ENCODE results near the gene ZC3H14.
A peak's percentile ranks its signal among the peaks of the same experiment; 100 is the strongest.
"Not testable (repeated sequence)": the region's sequence is repeated elsewhere in the genome, so short reads cannot be mapped to it uniquely, and the experiment has no call there.

Gene ZC3H14, protein sequence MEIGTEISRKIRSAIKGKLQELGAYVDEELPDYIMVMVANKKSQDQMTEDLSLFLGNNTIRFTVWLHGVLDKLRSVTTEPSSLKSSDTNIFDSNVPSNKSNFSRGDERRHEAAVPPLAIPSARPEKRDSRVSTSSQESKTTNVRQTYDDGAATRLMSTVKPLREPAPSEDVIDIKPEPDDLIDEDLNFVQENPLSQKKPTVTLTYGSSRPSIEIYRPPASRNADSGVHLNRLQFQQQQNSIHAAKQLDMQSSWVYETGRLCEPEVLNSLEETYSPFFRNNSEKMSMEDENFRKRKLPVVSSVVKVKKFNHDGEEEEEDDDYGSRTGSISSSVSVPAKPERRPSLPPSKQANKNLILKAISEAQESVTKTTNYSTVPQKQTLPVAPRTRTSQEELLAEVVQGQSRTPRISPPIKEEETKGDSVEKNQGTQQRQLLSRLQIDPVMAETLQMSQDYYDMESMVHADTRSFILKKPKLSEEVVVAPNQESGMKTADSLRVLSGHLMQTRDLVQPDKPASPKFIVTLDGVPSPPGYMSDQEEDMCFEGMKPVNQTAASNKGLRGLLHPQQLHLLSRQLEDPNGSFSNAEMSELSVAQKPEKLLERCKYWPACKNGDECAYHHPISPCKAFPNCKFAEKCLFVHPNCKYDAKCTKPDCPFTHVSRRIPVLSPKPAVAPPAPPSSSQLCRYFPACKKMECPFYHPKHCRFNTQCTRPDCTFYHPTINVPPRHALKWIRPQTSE

DNA sequence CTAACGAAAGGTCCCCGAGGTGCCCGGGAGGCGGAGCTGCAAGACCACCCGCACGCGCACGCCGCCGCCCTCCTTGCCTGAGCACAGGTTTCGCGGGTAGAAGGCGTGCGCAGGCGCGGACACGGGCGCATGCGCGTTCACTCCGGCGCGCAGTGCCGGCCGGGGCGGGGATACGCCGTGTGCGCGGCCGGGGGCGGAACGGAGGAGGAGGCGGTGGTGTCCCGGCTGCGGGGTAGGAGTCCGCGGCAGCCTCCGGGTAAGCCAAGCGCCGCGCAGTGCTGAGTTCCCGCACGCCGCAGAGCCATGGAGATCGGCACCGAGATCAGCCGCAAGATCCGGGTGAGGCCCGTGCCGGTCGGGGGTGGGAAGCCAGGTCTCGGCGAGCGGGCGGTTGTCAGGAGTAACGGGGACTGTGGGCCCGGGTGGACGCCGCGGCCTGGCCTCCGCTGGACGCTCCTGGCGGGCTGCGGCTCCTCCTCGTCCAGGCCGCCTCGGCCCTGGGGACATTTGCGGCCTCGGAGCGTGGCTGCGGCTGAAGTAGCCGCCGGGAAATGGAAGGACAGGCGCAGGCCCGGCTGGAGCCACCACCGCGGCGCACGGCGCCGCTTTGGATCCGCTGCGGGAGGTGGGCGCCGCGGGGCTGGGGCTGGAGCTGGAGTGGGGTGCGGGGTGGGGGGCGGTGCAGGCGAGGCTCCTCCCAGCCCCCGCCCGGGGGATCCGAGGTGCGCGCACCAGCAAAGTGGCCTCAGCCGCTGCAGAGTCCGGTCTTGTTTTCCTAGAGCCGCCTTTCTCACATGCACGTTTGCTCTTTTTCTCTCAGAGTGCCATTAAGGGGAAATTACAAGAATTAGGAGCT lies at the start of gene ZC3H14:
TSS of gene ZC3H14 (plus strand) at position 207 of the 856 bp plus-strand sequence. CDS start at position 304, 97 bp downstream.
- no peak for FAIRE-seq

DNA sequence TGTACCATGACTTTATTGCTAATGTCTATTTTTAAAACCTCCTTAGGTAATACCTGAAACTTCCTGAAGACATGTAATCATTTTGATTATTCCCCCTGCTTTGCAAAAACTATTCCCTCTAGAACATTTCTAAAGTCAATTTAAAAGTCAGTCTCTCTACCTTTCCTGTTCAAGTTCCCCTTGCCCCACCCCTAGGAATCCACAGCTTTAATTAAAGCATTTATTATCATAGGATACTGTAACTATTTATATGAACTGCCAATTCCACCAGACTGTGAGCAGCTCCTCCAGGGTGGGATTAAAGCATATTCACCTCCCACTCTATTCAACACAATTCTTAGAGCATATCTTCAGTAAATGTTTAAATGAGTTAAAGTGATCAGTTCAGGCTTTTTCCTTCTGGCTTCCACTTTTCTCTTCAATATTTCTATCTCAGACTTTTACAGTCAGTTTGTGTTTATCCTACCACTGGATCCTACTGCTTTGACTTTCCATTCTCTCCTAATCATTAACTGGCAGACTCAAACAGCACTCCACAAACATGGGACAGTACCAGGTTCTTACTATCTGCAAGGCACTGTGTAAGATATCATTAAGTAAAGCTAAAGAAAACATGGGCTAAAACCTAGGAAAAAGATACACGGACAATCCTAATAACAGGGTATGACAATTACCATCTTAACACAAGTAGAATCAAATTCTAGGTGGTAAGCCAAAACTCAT lies 47.2 kb upstream of the ZC3H14 start:
- FAIRE-seq = no peak

DNA sequence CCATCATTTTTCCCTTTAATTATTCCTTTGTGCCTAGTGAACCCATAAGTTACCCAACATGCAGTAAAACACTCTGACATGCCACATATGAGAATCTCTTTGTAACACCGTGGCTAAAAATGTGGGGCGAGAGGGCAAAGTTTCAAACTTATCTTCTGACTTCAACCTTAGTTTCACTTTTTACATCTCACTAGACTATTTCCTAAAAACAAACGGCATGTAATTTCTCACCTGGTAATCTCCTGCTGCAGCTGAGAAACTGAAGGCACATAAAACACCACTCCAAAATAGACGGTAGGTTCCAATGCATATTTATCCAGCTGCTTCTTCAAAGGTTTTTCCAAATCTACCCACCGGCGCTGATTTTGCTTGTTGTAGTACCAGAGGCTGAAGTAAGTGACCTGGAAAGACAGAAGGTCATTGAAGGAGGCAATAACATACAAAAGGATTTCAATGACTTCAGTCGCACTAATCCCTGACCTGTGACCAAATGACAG lies 45.9 kb upstream of the ZC3H14 start:
- FAIRE-seq = no peak

DNA sequence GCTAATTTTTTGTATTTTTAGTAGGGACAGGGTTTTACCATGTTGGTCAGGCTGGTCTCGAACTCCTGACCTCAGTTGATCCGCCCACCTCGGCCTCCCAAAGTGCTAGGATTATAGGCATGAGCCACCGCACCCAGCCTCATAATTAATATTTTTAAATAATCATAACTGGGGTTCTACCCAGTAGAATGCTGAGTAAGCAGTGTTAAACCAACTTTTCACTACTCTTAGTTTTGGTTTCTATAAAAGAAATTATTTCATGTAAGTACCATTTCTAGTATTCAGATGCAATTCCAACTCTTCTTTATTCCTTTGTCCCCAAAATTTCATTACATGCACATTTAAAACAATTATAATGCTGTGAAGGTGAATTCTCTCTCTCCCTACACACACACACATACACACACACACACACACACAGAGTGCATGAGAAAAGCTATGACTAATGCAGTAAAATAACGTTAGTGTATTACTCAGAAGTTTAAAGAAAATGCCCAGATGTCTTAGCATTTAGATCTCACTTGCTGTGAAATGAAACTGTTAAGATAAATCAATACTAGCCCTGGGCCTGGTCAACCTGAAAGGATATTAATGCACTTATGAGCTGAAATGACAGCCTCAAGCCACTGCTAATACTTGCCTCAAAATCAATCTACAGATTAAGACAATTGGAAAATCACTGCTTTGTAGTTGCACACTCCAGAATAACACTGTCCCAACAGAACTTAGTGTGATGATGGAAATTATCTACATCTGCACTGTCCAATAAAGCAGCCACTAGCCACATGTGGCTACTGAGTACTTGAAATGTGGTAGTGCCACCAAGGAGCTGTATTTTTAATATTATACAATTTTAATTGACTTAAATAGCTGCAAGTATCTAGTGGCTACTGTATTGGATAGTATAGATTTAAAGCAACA lies 44.0 kb upstream of the ZC3H14 start:
- no peak for FAIRE-seq

DNA sequence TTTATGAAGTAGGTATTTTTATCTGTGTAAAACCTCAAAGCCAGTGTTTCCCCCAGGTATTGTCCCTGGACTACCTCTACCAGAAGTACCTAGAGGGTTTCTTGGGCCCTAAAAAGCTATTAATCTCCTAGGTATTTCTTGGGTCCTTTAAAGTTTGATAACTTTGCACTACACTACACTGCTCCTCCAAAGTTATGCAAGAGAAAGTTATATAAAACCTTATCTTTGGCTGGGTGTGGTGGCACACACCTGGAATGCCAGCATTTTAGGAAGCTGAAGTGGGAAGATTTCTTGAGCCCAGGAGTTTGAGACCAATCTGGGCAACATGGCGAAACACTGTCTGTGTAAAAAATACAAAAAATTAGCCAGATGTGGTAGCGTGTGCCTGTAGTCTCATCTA lies 42.9 kb upstream of the ZC3H14 start:
- FAIRE-seq = no peak

DNA sequence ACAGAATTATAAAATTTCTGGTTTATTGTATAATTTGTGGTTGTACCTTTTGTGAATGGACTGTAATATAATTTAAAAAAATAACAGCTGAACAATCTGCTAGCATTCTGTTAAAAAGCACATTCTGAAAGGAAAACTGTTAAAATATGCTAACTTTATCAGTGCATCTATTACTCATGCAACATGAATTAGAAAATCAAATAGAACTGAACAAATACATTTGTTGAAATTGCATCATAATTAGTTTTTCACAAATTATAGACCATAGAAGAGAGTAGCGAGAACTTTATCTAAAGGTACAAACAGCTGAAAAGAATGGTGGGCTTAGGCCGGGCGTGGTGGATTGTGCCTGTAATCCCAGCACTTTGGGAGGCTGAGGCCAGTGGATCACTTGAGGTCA lies 41.0 kb upstream of the ZC3H14 start:
- FAIRE-seq = no peak

DNA sequence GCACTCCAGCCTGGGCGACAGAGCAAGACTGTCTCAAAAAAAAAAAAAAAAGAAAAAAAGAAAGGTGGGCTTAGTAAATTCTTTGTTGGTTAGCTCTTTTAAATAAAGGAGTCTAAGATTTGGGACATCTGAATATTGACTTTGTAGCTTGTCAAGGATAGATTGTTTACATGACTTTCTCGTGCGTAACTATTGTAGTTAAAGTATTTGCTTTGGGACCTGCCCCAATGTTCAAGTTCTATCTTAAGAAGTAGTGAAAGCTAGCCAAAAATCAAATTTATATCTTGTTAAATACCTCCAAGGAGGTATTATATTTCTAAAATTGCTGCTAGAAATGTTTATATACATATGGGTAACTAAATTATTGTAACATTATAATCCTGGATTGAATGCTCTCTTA lies 40.4 kb upstream of the ZC3H14 start:
- no peak for FAIRE-seq

DNA sequence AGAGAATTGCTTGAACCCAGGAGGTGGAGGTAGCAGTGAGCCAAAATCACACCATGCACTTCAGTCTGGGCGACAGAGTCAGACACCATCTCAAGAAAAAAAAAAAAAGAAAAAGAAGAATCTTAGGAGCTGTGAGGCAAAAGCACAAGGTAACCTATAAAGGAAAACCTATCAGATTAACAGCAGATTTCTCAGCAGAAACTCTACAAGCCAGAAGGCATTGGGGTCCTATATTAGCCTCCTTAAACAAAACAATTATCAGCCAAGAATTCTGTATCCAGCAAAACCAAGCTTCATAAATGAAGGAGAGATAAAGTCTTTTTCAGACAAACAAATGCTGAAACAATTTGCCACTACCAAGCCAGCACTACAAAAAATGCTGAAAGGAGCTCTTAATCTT lies 32.9 kb upstream of the ZC3H14 start:
- FAIRE-seq = not testable (repeated sequence)

DNA sequence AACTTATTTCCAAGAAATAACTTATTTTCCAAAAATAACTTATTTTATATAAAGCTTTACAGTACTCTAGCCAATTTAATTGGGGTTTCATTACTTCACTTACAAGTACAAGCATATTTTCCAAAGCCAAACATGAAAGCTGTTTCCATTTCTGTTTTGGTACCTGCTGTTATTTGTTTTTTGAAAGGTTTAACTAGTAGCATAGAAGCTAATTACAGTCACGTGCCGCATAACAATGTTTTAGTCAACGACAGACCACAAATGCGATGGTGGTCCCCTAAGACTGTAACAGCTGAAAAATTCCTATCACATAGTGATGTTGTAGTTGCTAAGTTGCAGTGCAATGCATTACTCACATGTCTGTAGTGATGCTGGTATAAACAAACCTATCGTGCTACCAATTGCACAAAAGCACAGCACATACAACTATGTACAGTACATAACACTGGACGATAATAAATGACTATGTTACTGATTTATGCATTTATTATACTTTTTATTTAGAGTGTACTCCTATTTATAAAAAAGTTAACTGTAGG lies 29.7 kb upstream of the ZC3H14 start:
- FAIRE-seq = no peak

DNA sequence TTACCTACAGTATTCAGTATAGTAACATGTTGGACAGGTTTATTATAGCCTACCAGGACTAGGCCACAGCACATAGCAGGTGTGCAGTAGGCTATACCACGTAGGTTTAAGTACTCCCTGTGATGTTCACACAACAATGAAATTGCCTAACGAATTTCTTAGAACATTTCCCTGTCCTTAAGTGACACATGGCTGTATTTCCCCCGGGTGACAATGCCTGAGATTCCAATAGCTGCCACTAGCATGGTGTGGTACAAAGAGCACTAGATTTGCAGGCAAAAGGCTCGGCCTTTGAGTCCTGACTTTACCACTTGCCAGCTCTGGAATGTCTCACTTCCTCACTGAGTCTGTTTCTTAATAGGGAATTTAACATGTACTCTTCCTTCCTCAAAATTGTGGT lies 27.7 kb upstream of the ZC3H14 start:
- FAIRE-seq = peak; percentile 45

DNA sequence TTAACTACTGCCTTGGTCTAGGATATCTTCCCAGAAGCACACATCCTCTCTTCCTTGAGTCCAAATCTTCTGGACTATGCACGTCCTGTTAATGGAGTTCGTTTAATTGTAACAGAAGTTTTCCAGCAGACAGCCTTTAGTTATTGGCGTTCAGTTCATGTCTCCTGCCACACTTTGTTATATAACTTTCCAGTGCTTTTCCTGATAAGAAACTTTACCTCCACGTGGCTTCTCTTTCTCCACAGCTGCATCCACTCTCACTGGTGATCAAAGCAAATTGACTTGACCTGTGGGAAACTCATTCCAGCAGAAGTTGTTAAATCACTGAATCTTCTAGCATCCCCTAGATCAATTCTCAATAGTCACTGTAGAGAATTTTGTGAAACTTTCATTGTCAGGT lies 27.0 kb upstream of the ZC3H14 start:
- FAIRE-seq = no peak

DNA sequence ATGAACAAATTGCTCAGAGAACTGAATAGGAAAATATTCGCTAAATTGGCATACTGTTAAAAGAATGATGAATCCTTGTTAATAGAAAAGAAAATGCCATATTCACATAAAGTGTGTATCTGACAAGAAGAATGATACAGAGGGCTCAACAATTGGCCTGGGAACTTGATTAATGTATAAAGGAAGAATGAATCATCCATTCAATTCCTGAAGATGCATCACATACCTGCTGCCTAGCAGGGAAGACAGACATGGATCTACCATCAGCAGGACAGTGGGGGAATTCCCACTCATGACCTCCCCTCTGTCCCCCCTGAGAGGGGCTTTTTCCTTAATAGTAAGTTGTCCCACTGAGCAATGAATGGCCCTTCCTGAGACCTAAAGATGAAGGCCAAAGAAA lies 21.5 kb upstream of the ZC3H14 start:
- no peak for FAIRE-seq

DNA sequence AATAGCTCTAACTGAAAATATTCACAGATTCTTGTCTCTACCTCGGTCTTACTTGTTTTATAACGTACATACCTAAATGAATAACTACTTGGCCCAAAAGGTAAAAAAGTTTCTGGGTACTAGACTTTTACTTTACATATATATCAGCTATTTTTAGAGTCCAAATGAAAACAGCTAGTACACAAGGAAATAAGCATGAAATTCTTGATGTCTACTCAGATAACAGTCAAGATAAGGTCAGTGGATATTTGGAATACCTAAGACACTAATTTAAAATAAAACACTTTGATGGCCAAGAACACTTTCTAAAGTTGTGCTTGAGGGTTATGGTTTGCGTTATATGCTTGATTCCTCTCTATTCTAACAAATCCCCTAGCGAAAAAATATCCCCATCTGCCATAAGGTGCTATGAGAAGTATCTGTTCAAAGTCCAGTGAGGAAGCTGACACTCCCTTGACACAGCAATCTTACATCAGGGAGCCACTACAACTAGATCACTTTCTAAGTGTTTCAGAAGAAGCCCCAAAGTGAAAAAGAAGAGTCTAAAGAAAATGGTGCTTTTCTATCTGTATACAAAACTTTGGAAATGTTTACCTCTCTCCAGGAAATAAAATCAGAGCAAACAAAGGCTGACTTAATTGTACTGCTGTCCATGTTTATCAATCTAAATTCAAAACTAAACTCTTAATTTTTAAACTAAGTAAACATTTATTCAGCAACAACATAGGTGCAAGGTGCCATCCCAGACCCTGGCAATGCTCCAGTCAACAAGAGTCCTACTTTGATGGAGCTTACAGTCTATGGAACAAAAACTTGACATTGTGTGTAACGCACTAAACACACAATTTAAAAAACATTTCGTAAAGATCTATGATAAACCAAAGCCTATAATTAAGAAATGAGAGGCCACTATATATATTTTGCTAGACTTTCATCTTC lies 19.7 kb upstream of the ZC3H14 start:
- FAIRE-seq = peak; percentile 33

DNA sequence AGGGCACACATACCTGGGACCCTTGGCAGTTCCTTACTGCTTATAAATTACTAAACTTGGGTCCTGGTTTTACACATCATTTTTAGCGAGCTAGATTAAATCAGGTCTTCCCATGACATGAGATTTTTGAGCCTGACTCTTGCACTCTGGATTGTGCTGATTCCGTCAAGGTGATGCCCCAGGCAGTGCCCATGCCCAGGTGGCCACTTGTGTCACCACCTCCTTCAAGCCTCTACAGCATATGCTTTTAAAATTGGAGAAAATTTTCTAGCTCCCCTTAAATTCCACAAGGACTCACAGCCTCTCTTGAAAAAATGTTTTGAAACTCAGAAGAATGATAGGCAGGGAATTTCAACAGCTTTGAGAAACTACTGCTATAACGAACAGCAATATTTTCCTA lies 17.6 kb upstream of the ZC3H14 start:
- FAIRE-seq = no peak

DNA sequence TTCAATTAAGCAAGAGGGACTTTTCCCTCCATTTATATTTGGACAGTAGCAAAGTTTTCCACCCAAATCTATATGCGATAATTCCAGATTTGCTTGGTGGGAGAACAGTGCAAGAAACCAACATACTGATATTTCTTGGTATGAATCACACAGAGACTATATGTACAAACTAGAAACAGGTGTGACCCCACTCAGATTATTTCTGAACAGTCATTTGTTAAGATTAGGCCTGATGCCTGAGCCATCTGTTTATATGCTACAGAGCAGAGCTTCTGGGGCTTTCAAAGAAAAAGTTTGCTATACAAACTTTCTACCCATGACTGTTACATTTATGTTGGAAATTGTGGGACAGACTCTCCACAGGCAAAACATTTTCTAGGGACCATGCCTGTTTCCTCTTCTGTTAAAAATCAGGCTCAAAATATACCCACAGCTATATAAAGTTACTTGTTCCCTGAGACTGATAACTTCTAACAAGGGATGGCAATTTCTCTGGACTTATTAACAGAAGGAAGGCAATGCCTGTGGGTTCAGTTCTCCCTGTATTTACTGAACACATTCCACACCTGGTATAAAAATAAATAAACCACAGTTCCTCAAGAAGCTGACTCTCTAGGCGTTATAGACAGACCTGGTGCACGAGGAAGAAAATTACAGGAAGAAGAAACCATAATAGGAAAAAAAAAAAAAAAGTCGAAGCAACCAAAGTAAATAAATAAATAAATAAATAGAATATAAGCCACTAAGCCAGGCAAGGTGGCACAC lies 16.0 kb upstream of the ZC3H14 start:
- FAIRE-seq = no peak

DNA sequence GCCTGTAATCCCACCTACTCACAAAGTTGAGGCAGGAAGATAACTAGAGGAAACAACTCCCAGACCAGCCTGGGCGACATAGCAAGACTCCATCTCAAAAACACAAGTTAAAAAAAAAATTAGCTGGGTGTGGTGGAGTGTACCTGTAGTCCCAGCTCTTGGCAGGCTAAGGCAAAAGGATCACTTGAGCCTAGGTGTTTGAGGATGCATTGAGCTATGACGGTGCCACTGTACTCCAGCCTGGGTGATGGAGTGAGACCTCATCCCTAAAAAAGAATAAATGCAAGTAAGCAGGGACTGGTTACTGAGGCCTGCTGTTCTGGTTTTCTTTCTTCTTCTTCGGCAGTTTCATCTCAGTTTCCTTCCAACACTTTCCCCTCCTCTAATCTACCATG lies 15.5 kb upstream of the ZC3H14 start:
- no peak for FAIRE-seq

DNA sequence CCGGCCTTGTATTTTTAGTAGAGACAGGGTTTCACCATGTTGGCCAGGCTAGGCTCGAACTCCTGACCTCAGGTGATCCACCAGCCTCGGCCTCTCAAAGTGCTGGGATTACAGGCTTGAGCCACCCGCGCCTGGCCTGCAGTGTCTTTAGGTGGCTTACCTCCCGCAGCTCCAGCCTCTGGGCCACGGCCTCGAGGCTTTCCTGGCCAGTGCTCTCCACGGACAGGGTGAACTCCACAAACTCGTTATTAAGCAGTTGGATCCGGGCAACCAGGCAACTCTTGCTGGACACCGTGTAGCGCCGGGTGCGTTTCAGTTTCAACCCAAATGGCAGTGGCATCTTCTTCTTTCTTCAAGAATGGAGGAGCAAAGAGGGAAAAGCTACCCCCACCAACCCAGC lies 12.8 kb upstream of the ZC3H14 start:
- no peak for FAIRE-seq

DNA sequence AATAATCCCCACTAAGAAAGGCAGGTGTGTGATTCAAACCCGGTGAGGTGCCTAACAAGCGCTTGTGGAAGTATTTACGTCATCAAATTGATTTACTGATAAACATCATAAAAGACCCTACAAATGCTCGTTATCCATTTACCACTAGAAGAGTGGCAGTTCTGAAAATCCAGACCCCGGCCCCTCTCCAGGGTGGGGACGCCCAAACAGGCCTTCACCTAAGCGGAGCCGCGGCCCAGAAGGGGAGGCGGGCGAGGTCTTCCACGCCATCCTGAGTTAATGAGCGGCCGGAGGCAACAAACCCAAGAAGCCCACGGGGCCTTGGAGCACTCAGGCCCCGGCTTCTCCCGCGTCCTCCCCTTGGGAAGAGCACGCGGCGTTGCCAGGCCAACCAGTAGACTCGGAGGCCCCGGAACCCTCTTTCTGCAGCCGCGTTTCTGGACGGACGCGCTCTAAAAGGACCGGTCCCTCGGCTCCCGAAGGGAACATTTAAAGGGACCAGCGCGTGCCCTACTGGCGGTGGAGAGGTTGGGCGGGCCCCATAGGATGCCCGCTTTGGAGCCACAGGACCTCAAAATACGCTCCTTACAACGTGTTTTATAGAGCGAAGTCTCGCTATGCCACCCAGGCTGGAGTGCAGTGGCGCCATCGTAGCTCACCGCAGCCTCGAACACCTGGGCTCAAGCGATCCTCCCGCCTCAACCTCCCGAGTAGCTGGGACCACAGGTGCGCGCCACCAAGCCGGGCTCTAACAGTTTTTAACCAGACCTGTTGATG lies 11.6 kb upstream of the ZC3H14 start:
- FAIRE-seq = no peak

All from colon (tissue), 2 donors.